ENCODE results near the gene NELL1. TPM values are rescaled to one million over a fixed set of nuclear protein-coding genes. Genes with fewer than 3 reads are reported as not detected.

NELL1 gene
- total RNA-seq, 4 donors from 2014 or later = not detected

DNA sequence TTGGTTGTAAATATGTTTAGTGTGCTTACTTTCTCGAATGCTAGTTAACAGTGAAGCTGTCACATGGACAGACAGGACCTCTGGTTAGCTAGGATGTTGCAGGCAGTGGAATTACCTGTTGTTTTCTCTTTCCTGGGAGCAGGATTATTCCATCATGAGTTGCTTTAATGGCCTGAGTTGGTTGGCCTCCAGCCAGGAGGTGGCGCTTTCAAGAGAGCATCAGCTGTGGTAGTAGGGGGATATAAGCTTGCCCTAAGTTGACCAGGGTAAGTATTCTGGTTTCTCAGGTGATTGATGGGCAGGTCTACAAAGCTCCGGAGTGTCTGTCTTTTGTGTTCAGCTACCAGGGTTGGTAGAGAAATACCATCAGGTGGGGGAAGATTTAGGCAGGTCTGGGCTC lies 43.5 kb downstream of the NELL1 start:
- no peaks in the 10 kb centered on the region for H3K27me3 ChIP-seq
- no peaks in the 10 kb centered on the region for H3K9me3 ChIP-seq
- H3K4me3 ChIP-seq (replicated peaks in 1 of 3) = no peak overlapping the region
- DNase-seq = no peak
- no peaks in the 10 kb centered on the region for H3K4me1 ChIP-seq
- intact Hi-C loops (cut with DNase I) = no loop called here
- TF ChIP-seq, protein P1, sequence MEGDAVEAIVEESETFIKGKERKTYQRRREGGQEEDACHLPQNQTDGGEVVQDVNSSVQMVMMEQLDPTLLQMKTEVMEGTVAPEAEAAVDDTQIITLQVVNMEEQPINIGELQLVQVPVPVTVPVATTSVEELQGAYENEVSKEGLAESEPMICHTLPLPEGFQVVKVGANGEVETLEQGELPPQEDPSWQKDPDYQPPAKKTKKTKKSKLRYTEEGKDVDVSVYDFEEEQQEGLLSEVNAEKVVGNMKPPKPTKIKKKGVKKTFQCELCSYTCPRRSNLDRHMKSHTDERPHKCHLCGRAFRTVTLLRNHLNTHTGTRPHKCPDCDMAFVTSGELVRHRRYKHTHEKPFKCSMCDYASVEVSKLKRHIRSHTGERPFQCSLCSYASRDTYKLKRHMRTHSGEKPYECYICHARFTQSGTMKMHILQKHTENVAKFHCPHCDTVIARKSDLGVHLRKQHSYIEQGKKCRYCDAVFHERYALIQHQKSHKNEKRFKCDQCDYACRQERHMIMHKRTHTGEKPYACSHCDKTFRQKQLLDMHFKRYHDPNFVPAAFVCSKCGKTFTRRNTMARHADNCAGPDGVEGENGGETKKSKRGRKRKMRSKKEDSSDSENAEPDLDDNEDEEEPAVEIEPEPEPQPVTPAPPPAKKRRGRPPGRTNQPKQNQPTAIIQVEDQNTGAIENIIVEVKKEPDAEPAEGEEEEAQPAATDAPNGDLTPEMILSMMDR (IDR thresholded peaks at IDR 0.05) = no peak
- no peak for TF ChIP-seq POLR2A (IDR thresholded peaks at IDR 0.05)
- no peaks in the 10 kb centered on the region for H3K36me3 ChIP-seq
- 71 to 73% methylated on average over 3 of the region's 3 CpGs for WGBS, 2 donors
- no peak overlapping the region for H3K27ac ChIP-seq

DNA sequence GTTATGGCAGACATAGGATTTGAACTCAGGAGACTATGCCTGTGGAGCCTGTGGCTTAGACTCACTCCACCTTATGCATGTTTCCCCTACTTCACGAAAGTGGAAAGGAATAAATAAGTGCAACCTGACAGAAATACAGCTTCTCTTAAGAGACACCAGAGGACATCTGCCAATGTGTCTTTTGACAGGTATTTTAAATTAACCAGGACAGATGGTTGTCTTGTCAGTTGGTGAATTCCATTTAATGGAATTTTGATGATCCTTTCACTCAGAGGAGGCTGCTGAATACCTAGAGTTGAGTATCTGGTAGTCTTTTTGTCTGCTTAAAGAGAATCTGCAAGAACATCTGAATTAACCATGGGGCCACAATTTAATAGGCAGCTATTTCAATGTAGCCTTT lies 46.1 kb downstream of the NELL1 start:
- DNase-seq = no peak
- no peaks in the 10 kb centered on the region for H3K9me3 ChIP-seq
- no peak overlapping the region for H3K4me3 ChIP-seq (replicated peaks in 1 of 3)
- 71 to 81% methylated on average over 1 of the region's 1 CpG for WGBS, 2 donors
- H3K4me1 ChIP-seq = no peaks in the 10 kb centered on the region
- H3K36me3 ChIP-seq = no peaks in the 10 kb centered on the region
- no peaks in the 10 kb centered on the region for H3K27me3 ChIP-seq
- no peak for TF ChIP-seq POLR2A (IDR thresholded peaks at IDR 0.05)
- TF ChIP-seq, protein P1 (IDR thresholded peaks at IDR 0.05) = no peak
- intact Hi-C loops (cut with DNase I) = no loop called here
- H3K27ac ChIP-seq = no peak overlapping the region

DNA sequence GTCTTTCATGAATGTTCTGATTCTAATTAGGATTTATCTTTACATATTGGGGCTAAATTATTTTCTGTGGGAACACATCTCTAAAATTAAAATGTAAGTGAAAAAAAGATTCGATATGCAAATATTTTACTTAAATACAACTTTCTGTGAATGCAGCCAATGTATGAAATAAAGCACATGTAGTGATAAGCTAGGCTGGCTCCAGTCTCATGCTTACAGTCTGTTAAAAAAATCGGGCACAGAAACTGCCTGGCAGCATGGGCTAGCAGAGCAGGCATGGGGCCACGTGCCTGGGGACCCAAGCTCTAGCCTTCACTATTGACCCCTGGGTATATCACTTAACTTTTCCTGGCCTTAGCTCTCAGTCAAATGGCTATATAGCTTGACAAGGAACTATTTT lies 46.5 kb downstream of the NELL1 start:
- intact Hi-C loops (cut with DNase I) = no loop called here
- Histone ChIP-seq H3K4me1 (no peaks in the 10 kb centered on the region), H3K27me3 (no peaks in the 10 kb centered on the region), H3K36me3 (no peaks in the 10 kb centered on the region), H3K27ac (no peak overlapping the region), H3K4me3 (replicated peaks in 1 of 3) (no peak overlapping the region), H3K9me3 (no peaks in the 10 kb centered on the region)
- no peak for TF ChIP-seq POLR2A (IDR thresholded peaks at IDR 0.05)
- TF ChIP-seq, protein P1 (IDR thresholded peaks at IDR 0.05) = no peak
- WGBS, 2 donors = 74 to 77% methylated on average over 3 of the region's 3 CpGs
- no peak for DNase-seq

DNA sequence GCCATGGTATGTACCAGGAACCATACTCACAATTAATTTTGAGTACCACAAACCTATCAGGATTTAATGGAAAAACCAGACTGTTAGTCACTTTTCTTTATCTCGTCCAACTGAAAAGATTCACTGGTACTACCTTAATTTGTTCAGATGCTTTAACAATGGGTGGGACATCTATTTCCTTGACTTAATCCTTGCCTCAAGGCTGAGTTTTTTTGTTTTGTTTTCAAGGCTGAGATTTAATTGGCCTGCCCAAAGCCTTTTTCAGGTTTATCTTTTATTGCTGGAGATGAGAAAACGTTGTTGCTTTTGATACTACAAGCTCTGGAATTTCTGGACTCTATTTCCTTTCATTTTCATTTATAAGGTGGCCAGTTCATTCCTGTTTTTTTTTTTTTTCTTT lies 50.4 kb downstream of the NELL1 start:
- 59 to 66% methylated on average over 2 of the region's 2 CpGs for WGBS, 2 donors
- Histone ChIP-seq H3K4me1 (no peaks in the 10 kb centered on the region), H3K27me3 (no peaks in the 10 kb centered on the region), H3K36me3 (no peaks in the 10 kb centered on the region), H3K27ac (no peak overlapping the region), H3K4me3 (replicated peaks in 1 of 3) (no peak overlapping the region), H3K9me3 (no peaks in the 10 kb centered on the region)
- no peak for DNase-seq
- no peak for TF ChIP-seq POLR2A (IDR thresholded peaks at IDR 0.05)
- intact Hi-C loops (cut with DNase I) = no loop called here

DNA sequence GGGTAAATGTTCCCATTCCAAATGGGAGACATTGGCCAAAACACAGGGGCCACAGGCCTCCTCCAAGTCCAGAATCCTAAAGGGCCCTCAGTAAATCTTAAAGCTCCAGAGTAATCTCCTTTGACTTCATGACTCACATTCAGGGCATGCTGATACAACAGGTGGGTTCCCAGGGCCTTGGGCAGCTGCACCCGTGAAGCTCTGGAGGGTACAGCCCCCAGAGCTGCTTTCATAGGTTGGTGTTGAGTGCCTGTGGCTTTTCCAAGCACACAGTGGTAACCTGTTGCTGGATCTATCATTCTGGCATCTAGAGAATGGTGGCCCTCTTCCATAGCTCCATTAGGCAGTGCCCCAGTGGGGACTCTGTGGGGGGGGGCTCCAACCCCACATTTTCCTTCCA lies 54.0 kb downstream of the NELL1 start:
- no peak overlapping the region for H3K4me3 ChIP-seq (replicated peaks in 1 of 3)
- no peaks in the 10 kb centered on the region for H3K36me3 ChIP-seq
- no peak for TF ChIP-seq POLR2A (IDR thresholded peaks at IDR 0.05)
- TF ChIP-seq, protein P1 (IDR thresholded peaks at IDR 0.05) = no peak
- H3K27ac ChIP-seq = no peak overlapping the region
- H3K27me3 ChIP-seq = no peaks in the 10 kb centered on the region
- no peaks in the 10 kb centered on the region for H3K4me1 ChIP-seq
- H3K9me3 ChIP-seq = no peaks in the 10 kb centered on the region
- intact Hi-C loops (cut with DNase I) = no loop called here
- no peak for DNase-seq
- WGBS, 2 donors = 56 to 77% methylated on average over 1 of the region's 1 CpG

DNA sequence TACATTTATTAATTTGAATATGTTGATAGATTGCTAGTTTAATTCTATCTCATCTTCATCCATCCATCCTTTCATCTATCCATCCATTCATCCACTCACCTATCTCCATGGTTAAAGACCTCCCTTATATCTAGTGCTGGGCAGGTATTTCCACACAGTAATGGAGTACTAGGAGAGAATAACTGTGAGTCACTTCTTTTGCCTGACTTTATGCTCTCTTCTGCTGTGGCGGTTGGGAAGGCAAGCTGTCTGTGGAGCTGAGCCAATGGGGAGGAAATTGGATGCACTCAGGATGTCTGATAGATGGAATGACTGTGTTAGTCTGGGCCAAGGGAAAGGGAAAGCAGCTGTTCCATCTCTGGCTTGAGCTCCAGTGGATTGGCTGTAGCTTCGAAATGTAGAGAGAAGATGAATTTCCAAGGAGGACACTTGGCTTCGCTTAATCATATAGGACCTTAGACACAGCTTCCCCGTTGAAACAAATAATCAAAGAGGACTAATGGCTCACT lies 60.3 kb downstream of the NELL1 start:
- WGBS, 2 donors = 75 to 81% methylated on average over 4 of the region's 4 CpGs

More for the DNA sequence above, 60.3 kb downstream of the NELL1 start:
- H3K27me3 ChIP-seq = no peaks in the 10 kb centered on the region
- H3K4me3 ChIP-seq (replicated peaks in 1 of 3) = no peak overlapping the region
- H3K27ac ChIP-seq = no peak overlapping the region
- DNase-seq = no peak
- H3K9me3 ChIP-seq = no peaks in the 10 kb centered on the region
- H3K4me1 ChIP-seq = no peaks in the 10 kb centered on the region
- no peak for TF ChIP-seq POLR2A (IDR thresholded peaks at IDR 0.05)
- TF ChIP-seq, protein P1 (IDR thresholded peaks at IDR 0.05) = no peak
- H3K36me3 ChIP-seq = no peaks in the 10 kb centered on the region
- intact Hi-C loops (cut with DNase I) = no loop called here
